Fibroblast of mammary gland (primary cell): ENCODE measurements around the gene AHRR.

Source experiments
- DNase-seq: peaks from one replicate; pipeline ENCODE4 v3.0.0-alpha.2; 2010; ENCODE audit warnings: low read depth
- H3K4me3 ChIP-seq: 2 replicates; pipeline ENCODE4 v1.5.1; 2011; ENCODE audit warnings: low read depth, mild to moderate bottlenecking, low read length, moderate library complexity; ENCODE audit not compliant: control insufficient read depth
- TF ChIP-seq, protein P1 (sequence below): conservative IDR thresholded peaks from 2 replicates; pipeline ENCODE4 v1.5.1; 2011; ENCODE audit warnings: low read depth, low read length, inconsistent platforms; ENCODE audit not compliant: control insufficient read depth, insufficient read depth

Gene AHRR

DNA sequence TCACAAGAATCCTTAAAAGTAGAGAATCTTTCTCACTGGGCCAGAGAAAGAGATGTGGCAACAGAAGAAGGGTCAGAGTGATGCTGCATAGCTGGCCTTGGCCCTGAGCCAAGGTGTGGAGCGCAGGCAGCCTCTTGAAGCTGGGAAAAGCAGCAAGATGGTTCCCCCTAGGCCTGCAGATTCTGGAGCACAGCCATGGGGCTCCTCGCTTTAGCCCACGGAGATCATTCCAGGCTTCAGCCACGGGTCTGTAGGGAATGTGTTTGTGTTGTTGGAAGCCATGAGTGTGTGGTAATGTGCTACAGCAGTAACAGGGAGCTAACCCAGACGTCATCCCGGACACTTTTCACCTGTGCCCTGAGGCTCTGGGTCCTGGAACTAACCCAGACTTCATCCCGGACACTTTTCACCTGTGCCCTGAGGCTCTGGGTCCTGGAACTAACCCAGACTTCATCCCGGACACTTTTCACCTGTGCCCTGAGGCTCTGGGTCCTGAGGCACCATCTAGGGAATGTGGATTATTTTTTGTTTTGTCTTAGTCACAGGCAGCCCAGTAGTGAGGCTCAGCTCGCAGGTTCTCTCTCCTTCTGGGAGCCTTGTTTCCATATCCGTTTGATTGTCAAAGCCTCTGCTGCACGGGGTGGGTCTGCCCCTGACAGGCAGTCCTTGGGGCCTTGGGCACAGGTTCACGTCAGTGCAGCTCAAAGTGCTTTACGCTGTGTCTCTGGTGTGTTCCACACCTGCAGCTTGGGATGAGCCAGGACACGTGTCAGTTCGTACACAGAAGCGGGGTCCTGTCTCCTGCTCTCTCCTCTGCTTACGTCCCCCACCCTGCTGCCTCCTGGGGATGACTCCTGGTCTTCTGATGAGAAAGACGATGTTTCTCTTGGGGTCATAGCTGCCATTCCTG is 65.2 kb downstream of the AHRR start:
- TF ChIP-seq, protein P1, sequence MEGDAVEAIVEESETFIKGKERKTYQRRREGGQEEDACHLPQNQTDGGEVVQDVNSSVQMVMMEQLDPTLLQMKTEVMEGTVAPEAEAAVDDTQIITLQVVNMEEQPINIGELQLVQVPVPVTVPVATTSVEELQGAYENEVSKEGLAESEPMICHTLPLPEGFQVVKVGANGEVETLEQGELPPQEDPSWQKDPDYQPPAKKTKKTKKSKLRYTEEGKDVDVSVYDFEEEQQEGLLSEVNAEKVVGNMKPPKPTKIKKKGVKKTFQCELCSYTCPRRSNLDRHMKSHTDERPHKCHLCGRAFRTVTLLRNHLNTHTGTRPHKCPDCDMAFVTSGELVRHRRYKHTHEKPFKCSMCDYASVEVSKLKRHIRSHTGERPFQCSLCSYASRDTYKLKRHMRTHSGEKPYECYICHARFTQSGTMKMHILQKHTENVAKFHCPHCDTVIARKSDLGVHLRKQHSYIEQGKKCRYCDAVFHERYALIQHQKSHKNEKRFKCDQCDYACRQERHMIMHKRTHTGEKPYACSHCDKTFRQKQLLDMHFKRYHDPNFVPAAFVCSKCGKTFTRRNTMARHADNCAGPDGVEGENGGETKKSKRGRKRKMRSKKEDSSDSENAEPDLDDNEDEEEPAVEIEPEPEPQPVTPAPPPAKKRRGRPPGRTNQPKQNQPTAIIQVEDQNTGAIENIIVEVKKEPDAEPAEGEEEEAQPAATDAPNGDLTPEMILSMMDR, result no peak
- H3K4me3 ChIP-seq, result no peak overlapping the region
- DNase-seq, result peak; percentile 39

DNA sequence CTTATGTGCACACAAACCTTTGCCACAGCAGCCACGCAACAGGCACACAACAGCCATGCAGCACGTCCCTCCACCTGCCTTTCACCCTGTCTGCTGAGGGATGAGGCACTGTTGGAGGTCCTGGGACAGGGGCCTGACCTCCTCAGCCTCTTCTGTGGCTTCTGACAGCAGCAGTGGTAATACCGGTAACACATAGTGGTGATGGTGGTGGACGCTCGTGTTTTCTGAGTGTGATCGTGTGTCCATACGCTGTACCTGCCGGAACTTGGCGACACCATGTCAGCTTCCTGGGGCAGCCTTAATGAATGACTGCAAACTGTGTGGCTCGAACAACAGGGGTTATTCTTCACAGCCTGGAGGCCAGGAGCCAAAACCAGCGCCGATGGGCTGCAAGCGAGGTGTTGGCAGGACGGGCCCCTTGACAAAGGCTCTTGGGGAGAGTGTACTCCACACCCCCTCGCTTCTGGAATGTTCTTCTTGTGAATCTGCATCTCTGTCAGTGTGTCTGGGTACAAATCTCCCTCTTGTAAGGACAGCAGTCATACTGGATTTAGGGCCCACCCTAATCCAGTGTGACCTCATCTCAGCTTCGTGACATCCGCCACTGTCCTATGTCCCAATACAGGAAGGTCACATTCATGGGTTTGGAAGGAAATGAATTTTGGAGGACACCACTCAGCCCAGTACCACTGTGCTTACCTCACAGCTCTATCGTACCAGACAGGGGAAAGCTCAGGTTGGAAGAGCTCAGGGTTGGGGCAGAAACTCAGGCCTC is 66.2 kb downstream of the AHRR start:
- DNase-seq, result no peak
- H3K4me3 ChIP-seq, result no peak overlapping the region
- TF ChIP-seq, protein P1, result no peak

DNA sequence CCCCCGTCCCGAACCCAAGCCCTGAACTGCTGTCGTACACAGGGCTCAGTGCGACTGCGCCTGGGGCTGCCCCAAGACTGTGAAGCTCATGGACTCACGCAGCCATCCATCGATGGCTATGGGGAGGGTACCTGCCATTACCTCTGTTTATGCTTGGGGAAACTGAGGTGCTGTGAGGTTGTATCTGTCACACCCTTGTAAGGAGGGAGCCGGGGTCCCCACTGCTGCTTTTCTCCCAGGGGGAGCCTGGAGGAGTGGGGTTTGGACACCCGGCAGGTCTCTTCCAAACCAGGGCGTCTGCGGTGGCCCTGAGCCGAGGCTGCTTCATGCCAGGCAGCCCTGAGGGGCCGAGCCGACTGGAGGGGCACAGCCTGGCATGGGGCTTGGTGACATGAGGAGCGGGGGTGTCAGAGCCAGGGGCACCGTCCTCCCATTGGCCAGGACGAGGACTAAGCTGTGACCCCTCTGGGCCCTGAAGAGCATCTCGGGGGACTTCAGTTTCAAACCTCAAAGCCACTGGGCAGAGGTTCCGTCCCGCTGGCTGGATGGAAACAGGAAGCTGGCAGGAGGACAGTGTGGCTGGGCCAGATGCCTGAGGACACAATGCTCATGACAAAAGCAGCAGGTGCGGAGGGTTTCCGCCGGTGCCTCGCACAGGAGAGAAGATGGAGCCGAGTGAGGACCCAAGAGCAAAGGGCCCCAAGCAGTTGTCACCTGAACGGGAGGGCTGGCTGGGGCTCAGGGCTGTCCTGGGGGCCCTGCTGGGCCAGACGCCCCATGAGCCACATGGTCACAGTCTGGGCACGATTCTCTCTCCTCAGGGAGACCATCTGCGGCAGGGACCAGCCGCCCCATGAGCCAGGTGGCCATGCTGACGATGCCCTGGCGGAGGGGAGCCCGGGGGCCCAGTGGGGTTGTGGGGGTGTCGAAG is 67.0 kb downstream of the AHRR start:
- no peak overlapping the region for H3K4me3 ChIP-seq
- TF ChIP-seq, protein P1, result no peak

DNA sequence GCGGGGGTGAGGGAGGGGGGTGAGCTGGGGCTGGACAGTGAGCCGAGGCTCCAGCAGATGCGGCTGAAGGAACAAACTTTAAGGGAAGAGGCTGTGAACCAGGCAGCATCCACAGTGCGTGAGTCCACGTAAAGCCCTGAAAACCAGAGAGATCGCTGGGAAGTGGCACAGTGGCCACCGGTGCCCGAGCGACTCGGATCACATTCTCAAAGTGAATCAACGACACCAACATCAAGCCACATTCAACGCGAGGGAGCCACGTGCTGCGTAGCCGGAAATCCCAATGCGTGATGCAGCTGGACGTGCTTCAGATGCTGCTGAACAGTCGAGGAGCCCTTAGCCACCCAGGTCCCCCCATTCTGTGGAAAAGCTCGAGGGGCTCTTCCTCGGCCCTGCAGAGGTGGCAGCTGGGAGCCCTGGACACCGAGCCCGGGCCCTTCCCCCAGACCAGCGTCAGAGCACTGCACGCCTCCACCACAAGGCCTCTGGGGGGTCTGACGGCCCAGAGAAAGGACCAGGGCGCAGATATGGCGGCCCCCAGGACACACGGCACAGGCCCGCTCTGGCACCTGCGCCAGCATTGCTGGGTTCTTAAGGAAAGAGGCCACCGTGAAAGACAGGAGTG is 67.8 kb downstream of the AHRR start:
- no peak overlapping the region for H3K4me3 ChIP-seq

More for the DNA sequence above, 67.0 kb downstream of the AHRR start:
- no peak for DNase-seq

DNA sequence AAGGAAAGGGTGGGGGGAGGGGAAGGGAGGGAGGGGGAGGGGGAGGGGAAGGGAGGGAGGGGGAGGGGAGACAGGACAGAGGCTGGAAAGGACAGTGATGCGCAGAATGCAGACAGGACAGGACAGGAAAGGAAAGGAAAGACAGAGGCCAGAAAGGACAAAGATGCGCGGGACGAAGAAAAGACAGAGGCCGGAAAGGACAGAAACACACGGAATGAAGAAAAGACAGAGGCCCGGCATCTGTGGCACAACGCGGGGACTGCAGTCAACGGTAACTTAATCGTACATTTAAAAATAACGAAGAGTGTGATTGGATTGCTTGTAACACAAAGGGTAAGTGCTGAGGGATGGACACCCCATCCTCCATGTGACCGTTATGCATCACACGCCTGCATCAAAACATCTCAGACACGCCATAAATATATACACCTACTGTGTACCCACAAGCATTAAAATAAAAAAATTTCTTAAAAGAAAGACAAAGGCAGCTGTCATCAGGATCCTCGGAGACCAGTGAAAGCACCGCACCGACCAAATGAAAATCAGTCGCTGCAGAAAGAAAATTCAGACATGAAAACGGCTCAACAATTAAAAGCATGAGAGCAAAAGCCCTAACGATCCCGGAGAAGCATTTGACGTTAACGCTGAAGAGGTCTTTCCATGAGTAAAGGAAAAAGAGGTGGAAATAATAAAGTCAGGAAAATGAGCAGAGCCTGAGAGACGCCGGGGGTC is 68.5 kb downstream of the AHRR start:
- TF ChIP-seq, protein P1, result no peak
- no peak for DNase-seq
- no peak overlapping the region for H3K4me3 ChIP-seq

More for the DNA sequence above, 67.8 kb downstream of the AHRR start:
- no peak for DNase-seq
- TF ChIP-seq, protein P1, result no peak
